Activated CD4-positive, alpha-beta T cell treated with anti-CD3 and anti-CD28 coated beads for 24 hours (primary cell): ENCODE data around the gene CCDC38.

ENCODE experiments used
- DNase-seq, 2 donors: peaks; one replicate each; pipeline ENCODE4 v3.0.0-alpha.2; 2020; ENCODE audit warnings: low read depth in 2 of 2

Gene CCDC38

DNA sequence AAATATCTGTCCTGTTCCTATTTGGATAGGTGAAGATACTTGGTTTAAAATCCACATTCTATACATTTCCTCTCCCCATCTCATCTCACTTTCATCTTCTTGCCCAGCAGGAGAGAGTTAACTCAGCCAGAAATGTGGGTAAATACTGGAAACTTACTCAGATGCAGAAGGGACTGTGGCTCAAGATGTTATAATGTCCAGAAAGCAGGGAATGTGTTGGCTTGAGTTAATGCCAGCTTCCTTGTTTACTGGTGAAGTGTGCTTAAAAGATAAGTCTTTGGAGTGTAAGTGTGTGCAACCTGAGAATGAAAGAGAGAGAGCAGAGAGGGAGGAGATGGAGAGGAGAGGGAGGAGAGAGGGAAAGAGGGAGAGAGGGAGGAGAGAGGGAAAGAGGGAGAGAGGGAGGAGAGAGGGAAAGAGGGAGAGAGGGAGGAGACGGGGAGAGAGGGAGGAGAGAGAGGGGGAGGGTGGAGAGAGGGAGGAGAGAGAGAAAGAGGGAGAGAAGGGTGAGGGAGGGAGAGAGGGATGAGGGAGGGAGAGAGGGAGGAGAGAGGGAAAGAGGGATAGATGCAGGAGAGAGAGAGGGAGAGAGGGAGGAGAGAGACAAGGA, 105.7 kb downstream of the CCDC38 start:
- DNase-seq, result no peak

DNA sequence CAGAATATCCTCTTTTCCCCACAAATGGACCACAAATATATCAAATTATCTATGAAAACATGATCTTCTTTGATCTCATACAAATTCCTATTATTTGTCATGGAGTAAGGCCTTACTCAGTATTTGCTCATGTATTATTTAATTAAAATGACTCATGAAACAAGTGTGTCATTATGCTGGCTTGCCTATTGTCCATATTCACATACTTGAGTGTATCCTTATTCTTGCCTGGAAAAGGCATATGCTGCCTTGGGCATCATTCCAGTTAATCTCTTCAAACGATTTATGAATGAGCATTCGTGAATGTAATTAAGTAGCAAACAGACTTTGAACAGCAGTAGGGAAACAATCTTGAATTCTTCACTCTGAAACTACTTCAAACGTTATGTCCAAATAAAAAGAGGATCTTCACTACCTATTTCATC, 106.2 kb downstream of the CCDC38 start:
- DNase-seq, result no peak

GRCh38 chr12:95834572-95834971, 107.8 kb downstream of the CCDC38 start:
- DNase-seq, result no peak

GRCh38 chr12:95830335-95831089, 111.9 kb downstream of the CCDC38 start:
- no peak for DNase-seq

DNA sequence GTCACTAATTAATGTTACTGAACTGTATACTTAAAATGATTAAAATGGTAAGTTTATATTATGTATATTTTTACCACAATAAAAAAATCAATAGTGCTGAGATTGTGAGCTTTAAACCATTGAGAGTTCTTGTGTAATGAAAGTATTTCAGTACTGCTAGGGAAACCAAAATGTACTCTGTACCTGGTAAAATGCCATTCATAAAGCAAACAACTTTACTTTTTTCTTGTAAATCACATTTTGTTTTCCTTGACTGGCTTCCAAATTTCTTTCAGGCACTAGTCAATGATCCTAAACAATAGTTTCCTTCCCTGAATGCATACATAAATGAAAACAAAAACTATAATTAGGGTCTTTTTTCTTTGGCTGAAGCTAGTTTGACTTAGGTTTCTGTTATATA, 113.0 kb downstream of the CCDC38 start:
- no peak for DNase-seq

- DNase-seq, result no peak
These were observed 122.2 kb downstream of the CCDC38 start for GRCh38 chr12:95820096-95820703.
